GM19023 (cell line): Measurements from ENCODE around the gene STRN4.
A peak's percentile ranks its signal among the peaks of the same experiment; 100 is the strongest.

Source experiments
- ATAC-seq: cut with Tn5 transposase; IDR thresholded peaks from one replicate; pipeline ENCODE4 v1.9.1; 2021; ENCODE audit warnings: mild to moderate bottlenecking, moderate library complexity; ENCODE audit not compliant: unreplicated experiment

STRN4 gene

DNA sequence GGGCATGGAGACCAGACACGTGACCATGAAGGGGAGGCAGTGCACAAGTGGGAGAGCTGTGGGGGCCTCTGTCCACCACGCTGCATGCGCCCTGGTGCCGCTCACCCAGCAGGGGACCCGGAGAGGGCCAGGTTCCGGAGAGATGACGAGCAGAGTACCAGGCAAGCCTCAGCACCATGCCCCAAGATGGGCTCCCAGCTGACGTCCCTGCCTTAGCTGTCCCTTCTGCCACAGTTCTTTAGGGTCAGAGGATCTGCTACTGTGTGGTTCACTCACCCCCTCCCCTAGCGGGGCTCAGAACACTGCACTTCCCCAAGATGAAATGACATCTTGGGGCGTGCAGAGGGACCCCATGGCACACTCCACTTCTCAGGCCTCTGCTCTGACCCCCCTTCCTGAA lies 19.7 kb downstream of the STRN4 start:
- ATAC-seq: no peak

- ATAC-seq: no peak
These were observed 20.3 kb downstream of the STRN4 start for GRCh38 chr19:46725859-46726393.

DNA sequence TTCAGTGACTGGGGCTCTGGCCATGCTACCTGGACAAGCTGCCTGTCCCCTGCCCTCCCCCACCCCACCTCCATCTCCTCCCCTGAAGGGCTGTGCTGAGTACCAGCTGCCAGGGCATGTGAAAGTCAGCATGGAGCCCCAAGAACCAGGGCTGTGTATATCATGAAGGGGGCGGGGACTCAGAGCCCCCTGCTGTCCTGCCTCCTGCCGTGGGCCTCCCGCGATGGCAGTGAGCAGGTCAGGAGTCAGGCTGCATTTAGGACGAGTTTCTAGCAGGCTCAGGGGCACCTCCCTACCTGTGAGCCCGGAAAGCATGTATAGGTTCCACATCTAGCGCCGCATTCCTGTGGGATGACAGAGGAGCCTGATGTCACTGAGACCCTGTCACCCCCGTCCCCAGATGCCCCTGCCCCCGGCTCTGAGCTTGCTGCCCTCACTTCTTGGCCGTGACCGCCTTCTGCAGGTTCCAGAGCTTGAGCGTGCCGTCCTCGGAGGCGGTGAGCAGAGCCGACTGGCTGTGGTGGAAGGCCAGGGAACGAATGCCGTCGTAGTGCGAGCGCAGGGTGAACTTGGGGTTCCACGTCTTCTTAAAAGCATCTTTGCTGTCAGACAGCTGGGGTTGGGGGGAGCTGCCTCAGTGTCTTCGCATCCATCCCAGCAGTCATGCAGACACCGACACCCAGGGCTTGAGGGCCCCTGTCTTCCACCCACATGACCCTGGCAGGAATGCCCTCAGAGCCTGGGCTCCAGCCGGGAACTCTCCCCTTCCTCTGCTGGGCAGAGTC lies 21.0 kb downstream of the STRN4 start:
- no peak for ATAC-seq

- ATAC-seq: no peak
These were observed 21.8 kb downstream of the STRN4 start for GRCh38 chr19:46724468-46724867.

GRCh38 chr19:46723471-46723870 lies 22.8 kb downstream of the STRN4 start:
- no peak for ATAC-seq

DNA sequence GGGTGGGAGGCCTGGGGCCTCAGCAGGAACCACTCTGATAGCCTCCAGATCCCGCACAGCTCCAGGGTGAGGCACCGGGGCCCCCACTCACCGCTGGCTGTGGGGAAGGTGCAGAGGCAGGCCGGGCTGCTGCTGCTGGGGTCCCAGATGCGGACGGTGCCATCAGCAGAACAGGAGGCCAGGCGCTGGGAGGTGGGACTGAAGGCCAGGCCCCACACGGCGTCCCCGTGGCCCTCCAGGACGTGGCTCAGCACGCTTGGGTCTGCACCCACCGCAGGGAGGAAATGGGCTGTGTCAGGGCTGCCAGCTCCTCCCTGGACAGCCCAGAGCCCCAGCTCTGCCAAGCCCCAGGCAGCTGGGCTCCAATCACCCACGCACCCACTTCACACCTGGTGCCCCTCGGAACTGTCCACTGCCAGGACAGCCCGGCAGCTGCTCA lies 23.2 kb downstream of the STRN4 start:
- no peak for ATAC-seq

GRCh38 chr19:46722421-46723022 lies 23.7 kb downstream of the STRN4 start:
- ATAC-seq: no peak

- no peak for ATAC-seq
These were observed 24.3 kb downstream of the STRN4 start for GRCh38 chr19:46722004-46722380.

DNA sequence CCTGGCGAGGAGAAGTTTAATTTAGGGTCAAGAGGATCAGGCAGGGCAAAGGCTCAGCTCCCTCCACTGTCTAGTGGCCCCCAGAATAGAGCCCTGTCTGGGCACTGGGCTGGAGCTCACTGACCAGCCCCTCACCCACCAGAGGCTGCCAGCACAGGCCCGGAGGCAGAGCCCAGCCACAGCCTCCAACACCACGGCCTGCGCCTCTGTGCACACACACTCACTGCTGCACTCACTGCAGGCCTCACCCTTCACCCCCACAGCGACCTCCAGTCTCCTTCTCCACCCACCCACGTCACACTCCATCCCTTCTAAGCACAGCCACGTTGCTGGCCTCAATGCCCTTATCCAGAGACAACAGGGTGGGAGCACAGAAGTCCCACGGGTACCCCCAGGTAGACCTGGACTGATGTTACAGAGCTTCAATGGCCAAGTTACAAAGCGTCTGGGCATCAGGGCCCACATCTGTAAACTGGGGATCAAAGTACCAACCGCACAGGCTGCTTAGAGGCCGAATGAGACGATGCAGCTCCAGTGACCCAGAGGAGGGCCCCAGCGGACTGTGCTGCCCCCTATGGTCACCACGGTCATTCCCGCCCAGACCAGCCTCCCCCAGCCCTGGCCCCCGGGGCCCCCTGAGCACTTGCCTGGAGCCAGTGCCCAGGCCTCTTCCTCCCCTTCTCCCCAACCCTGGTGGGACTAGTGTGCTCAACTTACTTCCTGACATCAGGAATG lies 24.8 kb downstream of the STRN4 start:
- ATAC-seq: no peak

DNA sequence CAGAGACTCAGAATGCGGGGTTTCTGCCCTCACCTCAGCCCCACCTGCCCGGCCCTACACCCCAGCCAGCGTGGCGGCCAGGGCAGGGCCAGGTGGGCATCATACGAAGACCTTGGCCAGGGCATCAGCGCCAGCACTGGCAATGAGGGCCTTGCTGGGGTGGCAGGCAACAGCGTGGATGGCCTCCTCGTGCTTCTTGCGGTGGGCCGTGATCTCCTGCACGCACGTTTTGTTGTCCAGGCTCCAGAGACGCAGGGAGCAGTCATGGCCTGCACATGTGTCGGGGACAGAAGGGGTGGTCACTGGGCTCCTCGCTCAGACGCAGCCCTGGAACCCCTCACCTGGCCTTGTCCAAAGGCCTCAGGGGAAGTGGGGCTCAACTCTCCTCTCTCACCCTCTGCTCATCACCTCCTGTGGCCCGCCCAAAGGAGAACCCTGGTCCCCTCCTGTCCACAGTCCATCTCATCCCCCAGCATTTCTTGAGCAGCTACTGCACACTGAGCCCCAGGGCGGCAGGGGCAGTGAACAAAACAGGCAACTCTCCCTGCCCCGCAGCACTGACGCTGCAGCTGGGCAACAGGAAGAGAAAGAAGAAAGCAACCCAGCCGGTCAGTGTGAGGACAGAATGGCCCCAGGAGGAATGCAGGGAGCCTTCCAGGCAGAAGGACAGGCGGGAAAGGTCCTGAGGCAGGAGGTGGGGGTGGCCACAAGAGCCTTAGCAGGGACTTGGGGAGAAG lies 25.6 kb downstream of the STRN4 start:
- ATAC-seq: no peak

DNA sequence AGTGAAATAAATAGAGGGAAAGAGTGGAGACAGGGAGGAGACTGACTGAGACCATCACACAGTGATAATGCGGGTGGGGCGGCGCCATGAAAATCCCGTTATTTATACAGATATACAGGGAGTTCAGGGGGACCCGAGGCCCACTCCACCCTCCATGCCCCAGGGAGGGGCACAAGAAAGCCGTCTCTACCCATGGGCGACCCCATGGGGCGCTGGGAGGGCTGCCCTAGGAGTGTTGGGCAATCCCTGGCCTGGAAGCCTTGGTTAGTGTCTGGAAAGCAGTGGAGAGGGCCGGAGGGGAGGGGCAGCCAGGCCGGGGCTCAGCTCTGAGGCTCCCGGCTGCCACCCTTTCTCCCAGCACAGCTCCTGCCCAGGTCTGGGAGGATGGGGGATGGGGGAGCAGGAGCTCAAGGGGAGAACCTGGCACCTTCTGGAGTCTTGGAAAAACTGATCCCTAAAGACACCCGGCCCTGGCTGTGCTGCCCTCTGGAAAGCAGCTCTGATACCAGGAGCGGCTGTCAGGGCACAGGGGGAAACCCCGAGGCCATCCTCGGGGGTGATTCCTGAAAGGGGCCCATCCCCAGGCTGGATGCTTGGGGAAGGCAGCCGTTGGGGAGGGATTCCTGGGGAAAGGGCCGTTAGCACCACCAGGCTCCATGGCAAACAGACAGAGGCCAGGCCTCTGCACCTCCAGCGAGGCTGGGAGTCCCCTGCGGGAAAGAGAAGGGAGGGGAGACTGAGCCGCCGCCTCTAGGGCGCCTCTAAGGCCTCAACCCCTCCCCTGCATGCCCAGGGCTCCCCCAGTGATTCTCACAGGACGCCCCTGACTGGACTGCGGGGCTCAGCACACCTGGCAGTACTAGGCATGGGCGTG lies 26.4 kb downstream of the STRN4 start:
- no peak for ATAC-seq

DNA sequence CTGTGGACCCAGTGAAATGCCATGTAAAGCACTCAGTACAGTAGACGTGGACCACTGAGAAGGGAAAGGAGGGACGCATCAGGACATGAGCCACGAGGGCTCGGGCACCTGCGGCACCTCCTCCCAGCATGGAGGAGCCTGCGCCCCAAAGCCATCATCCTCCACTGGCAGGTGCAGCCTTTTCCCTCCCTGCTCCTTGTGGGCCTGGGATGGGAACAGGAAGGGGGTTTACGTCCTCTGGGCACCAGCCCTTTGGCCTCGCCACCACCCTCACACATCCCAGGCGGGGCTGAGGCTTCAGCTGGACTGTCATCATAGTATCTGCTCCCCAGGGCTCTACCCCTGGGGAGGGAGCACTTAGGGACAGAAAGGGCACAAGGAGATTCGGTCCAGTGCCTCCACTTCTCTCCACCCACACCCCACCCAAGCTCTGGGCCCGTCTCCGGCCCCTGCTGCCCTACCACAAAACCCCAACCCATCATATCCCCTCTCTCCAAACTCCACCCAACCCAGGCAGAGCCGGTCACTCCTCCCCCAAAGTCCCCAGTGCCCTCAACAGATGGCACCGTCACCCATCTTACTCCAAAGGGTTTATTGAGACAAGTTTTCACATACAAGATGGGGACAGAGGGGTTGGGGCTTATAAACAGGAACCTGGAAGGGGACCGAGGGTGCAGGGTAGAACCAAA lies 27.2 kb downstream of the STRN4 start:
- no peak for ATAC-seq

- no peak for ATAC-seq
These were observed 27.9 kb downstream of the STRN4 start for GRCh38 chr19:46718157-46718933.

- ATAC-seq: no peak
These were observed 28.5 kb downstream of the STRN4 start for GRCh38 chr19:46717716-46718143.

- ATAC-seq: peak; percentile 52
These were observed 29.1 kb downstream of the STRN4 start, which contains the start of gene PRKD2 for GRCh38 chr19:46717034-46717715. Gene PRKD2, minus strand, starts transcription at chr19:46717114. Its CDS starts 744 bp downstream, at chr19:46716370.

- peak; percentile 2 for ATAC-seq
These were observed 29.6 kb downstream of the STRN4 start for GRCh38 chr19:46716672-46717033.

GRCh38 chr19:46715975-46716671 lies 30.1 kb downstream of the STRN4 start:
- no peak for ATAC-seq
